IMR-90 (cell line): ENCODE data around the gene RASL11B. TPM values are rescaled to one million over a fixed set of nuclear protein-coding genes. Genes with fewer than 3 reads are reported as not detected.
A peak's percentile ranks its signal among the peaks of the same experiment; 100 is the strongest.

Experiments used
- ATAC-seq: fragments of 200-7000 bp; cut with Tn5 transposase; 2 replicates; pipeline ENCODE4 v1.9.1; 2020; ENCODE audit warnings: low read depth, mild to moderate bottlenecking, moderate library complexity
- BruUV-seq: library from RNA; stranded (reverse); fragments of 400-500 nt; replicated peaks from 2 replicates; lab custom pipeline; 2021; lab: Mats Ljungman, UMichigan
- CTCF ChIA-PET: fragments of 300-600 bp; formaldehyde crosslinking; extraction: SDS; loops from one replicate; lab custom pipeline; 2021; ENCODE audit warnings: antibody characterized with exemption; lab: Yijun Ruan, JAX
- POLR2A ChIA-PET: fragments of 300-600 bp; sonication (Branson Sonifier 250); formaldehyde crosslinking; loops from one replicate; lab custom pipeline; 2022; ENCODE audit warnings: antibody characterized with exemption; ENCODE audit not compliant: unreplicated experiment; lab: Charles Lee
- DNase-seq: peaks from one replicate; pipeline ENCODE4 v3.0.0; 2013
- H2AFZ ChIP-seq: replicated peaks from 2 replicates; pipeline ENCODE3; 2013; ENCODE audit warnings: low read length, mild to moderate bottlenecking; ENCODE audit not compliant: poor library complexity
- H2AK5ac ChIP-seq: 2 replicates; pipeline ENCODE4 v1.6.1; 2013; ENCODE audit warnings: low read depth, low read length, inconsistent platforms
- H2AK9ac ChIP-seq: replicated peaks from 2 replicates; pipeline ENCODE3; 2013; ENCODE audit warnings: mild to moderate bottlenecking, low read depth, low read length, moderate library complexity; ENCODE audit not compliant: poor library complexity
- H2BK120ac ChIP-seq: 2 replicates; pipeline ENCODE4 v1.6.1; 2013; ENCODE audit warnings: low read depth, low read length, inconsistent platforms
- H2BK15ac ChIP-seq: 3 replicates; pipeline ENCODE4 v1.6.1; 2013; ENCODE audit warnings: low read depth, low read length, inconsistent platforms
- H2BK20ac ChIP-seq: 2 replicates; pipeline ENCODE4 v1.6.1; 2013; ENCODE audit warnings: low read depth, mild to moderate bottlenecking, inconsistent platforms, low read length, moderate library complexity
- H2BK5ac ChIP-seq: 2 replicates; pipeline ENCODE4 v1.6.1; 2013; ENCODE audit warnings: mild to moderate bottlenecking, low read depth, low read length, inconsistent platforms; ENCODE audit not compliant: poor library complexity, severe bottlenecking
- H3K14ac ChIP-seq: replicated peaks from 2 replicates; pipeline ENCODE4 v1.6.1; 2013; ENCODE audit warnings: low read depth, low read length, inconsistent platforms
- H3K18ac ChIP-seq: 2 replicates; pipeline ENCODE4 v1.6.1; 2013; ENCODE audit warnings: low read depth, low read length, control low read depth
- H3K23ac ChIP-seq: 2 replicates; pipeline ENCODE4 v1.6.1; 2013; ENCODE audit warnings: low read depth, low read length, inconsistent platforms
- H3K27ac ChIP-seq: 2 replicates; pipeline ENCODE4 v1.5.1; 2013; ENCODE audit warnings: mild to moderate bottlenecking, control low read depth, low read length; ENCODE audit not compliant: insufficient read depth
- H3K27me3 ChIP-seq: 2 replicates; pipeline ENCODE4 v1.6.1; 2013; ENCODE audit warnings: low read length; ENCODE audit not compliant: control insufficient read depth, insufficient read depth
- H3K36me3 ChIP-seq: 2 replicates; pipeline ENCODE4 v1.6.1; 2013; ENCODE audit warnings: low read length, mixed read lengths; ENCODE audit not compliant: control insufficient read depth, insufficient read depth
- H3K4ac ChIP-seq: 2 replicates; pipeline ENCODE4 v1.6.1; 2013; ENCODE audit warnings: low read depth, low read length, inconsistent platforms
- H3K4me1 ChIP-seq: 2 replicates; pipeline ENCODE4 v1.6.1; 2013; ENCODE audit warnings: low read length, mixed read lengths; ENCODE audit not compliant: control insufficient read depth, insufficient read depth
- H3K4me2 ChIP-seq: 2 replicates; pipeline ENCODE4 v1.6.1; 2013; ENCODE audit warnings: low read depth, mild to moderate bottlenecking, control low read depth, low read length, moderate library complexity
- H3K4me3 ChIP-seq: 2 replicates; pipeline ENCODE4 v1.5.1; 2013; ENCODE audit warnings: low read depth, mild to moderate bottlenecking, control low read depth, low read length, moderate library complexity; ENCODE audit not compliant: insufficient read depth
- H3K56ac ChIP-seq: 2 replicates; pipeline ENCODE4 v1.6.1; 2013; ENCODE audit warnings: low read length, inconsistent platforms; ENCODE audit not compliant: insufficient read depth; ENCODE audit errors: extremely low read depth
- H3K79me1 ChIP-seq, 2 experiments: 2 replicates each; pipeline ENCODE4 v1.6.1; 2013; ENCODE audit warnings: low read length in 2 of 2, inconsistent platforms in 1 of 2, low read depth in 1 of 2
- H3K9ac ChIP-seq: 2 replicates; pipeline ENCODE4 v1.6.1; 2013; ENCODE audit warnings: low read depth, low read length, control low read depth
- H3K9me1 ChIP-seq: 2 replicates; pipeline ENCODE4 v1.6.1; 2013; ENCODE audit warnings: low read length, inconsistent platforms; ENCODE audit not compliant: insufficient read depth
- H3K9me3 ChIP-seq: 2 replicates; pipeline ENCODE4 v1.6.1; 2013; ENCODE audit warnings: low read length; ENCODE audit not compliant: control insufficient read depth, insufficient read depth
- H4K20me1 ChIP-seq: 2 replicates; pipeline ENCODE4 v1.6.1; 2013; ENCODE audit warnings: low read length, inconsistent platforms; ENCODE audit not compliant: insufficient read depth
- H4K5ac ChIP-seq: 2 replicates; pipeline ENCODE4 v1.6.1; 2013; ENCODE audit warnings: mild to moderate bottlenecking, low read depth, low read length, control low read depth
- H4K8ac ChIP-seq, 2 experiments: 2 replicates each; pipeline ENCODE4 v1.6.1; 2013; ENCODE audit warnings: low read depth in 2 of 2, low read length in 2 of 2, control low read depth in 1 of 2, inconsistent platforms in 1 of 2
- H4K91ac ChIP-seq: 2 replicates; pipeline ENCODE4 v1.6.1; 2013; ENCODE audit warnings: low read depth, low read length, inconsistent platforms; ENCODE audit not compliant: insufficient read depth
- CEBPB ChIP-seq: IDR thresholded peaks from 2 replicates; pipeline ENCODE4 v1.6.1; 2012; ENCODE audit warnings: low read depth, low read length, improper control_type of control experiment
- CTCF ChIP-seq: conservative IDR thresholded peaks from 2 replicates; pipeline ENCODE4 v1.5.1; 2012; ENCODE audit warnings: mild to moderate bottlenecking, low read depth, low read length, improper control_type of control experiment
- FOS ChIP-seq: fragments of 150-350 bp; IDR thresholded peaks from 2 replicates; pipeline ENCODE4 v1.6.1; 2016; ENCODE audit warnings: low read depth, low read length
- MAZ ChIP-seq: IDR thresholded peaks from 2 replicates; pipeline ENCODE4 v1.6.1; 2012; ENCODE audit warnings: low read depth, mild to moderate bottlenecking, low read length, improper control_type of control experiment, moderate library complexity, borderline replicate concordance
- MXI1 ChIP-seq: IDR thresholded peaks from 2 replicates; pipeline ENCODE4 v1.6.1; 2012; ENCODE audit warnings: low read depth, mild to moderate bottlenecking, low read length, moderate library complexity, borderline replicate concordance
- NFE2L2 ChIP-seq: fragments of 150-350 bp; IDR thresholded peaks from 2 replicates; pipeline ENCODE4 v1.6.1; 2016; ENCODE audit warnings: low read depth, mild to moderate bottlenecking, low read length
- POLR2A ChIP-seq: IDR thresholded peaks from 2 replicates; pipeline ENCODE4 v1.6.1; 2012; ENCODE audit warnings: mild to moderate bottlenecking, low read depth, low read length
- RCOR1 ChIP-seq: IDR thresholded peaks from 2 replicates; pipeline ENCODE4 v1.6.1; 2012; ENCODE audit warnings: mild to moderate bottlenecking, low read length, improper control_type of control experiment; ENCODE audit not compliant: insufficient replicate concordance
- RFX5 ChIP-seq: IDR thresholded peaks from 2 replicates; pipeline ENCODE4 v1.8.0; 2012; ENCODE audit warnings: low read depth, mild to moderate bottlenecking, low read length, moderate library complexity
- USF2 ChIP-seq: fragments of 150-350 bp; IDR thresholded peaks from 2 replicates; pipeline ENCODE4 v1.6.1; 2017; ENCODE audit warnings: mild to moderate bottlenecking, antibody characterized with exemption, low read length, low read depth
- WGBS, 2 experiments: methylation state at CpG; one replicate each; pipeline versions ENCODE4 v1.1.5 to v1.1.7; 2013; ENCODE audit warnings: missing lambda C conversion rate in 2 of 2; ENCODE audit not compliant: insufficient read length in 1 of 2; ENCODE audit errors: extremely low coverage in 2 of 2; 5-methylcytosine and 5-hydroxymethylcytosine counted together
- dilution Hi-C: fragments of 300-500 bp; cut with HindIII; formaldehyde crosslinking; loops from one replicate; pipeline ENCODE4 v1.14.3; 2018; ENCODE audit warnings: low sequenced_read_pairs; ENCODE audit not compliant: unreplicated experiment
- in situ Hi-C: fragments of 300-500 bp; cut with MboI; formaldehyde crosslinking; loops from 3 replicates; pipeline ENCODE4 v1.14.3; 2019; ENCODE audit warnings: low sequenced_read_pairs, inconsistent platforms, mixed read lengths
- intact Hi-C: fragments of 100-400 bp; cut with micrococcal nuclease; formaldehyde crosslinking; loops from 2 replicates; pipeline ENCODE4 v1.10.0; 2022
- polyA plus RNA-seq, 3 experiments: library from polyadenylated mRNA; depleted of rRNA; stranded (reverse); fragments of >200 nt; gene quantifications; 2 replicates each; pipeline ENCODE4 v1.2.3, GENCODE V29; 2012; ENCODE audit warnings: low replicate concordance in 1 of 3
- total RNA-seq: library from RNA; depleted of rRNA; stranded (reverse); fragments of >200 nt; gene quantifications from 2 replicates; pipeline ENCODE4 v1.2.3, GENCODE V29; 2012

RASL11B gene
- total and polyA plus RNA-seq, 2 of the 4 experiments (the other 2 are of a cell fraction) = 0.18 to 0.31 TPM

GRCh38 chr4:52825460-52826090 lies 36.5 kb upstream of the RASL11B start:
- Histone ChIP-seq H4K91ac (peak overlapping the region; percentile 94), H3K79me1 (no peaks in the 10 kb centered on the region), H3K36me3 (no peaks in the 10 kb centered on the region), H4K20me1 (peaks cover 10% of the 10 kb centered on the region), H3K27me3 (no peaks in the 10 kb centered on the region), H3K56ac (peak overlapping the region; percentile 61; the same call in 1 of the 2 replicates), H3K4me3 (no peak overlapping the region), H2BK5ac (peak overlapping the region; percentile 51), H2BK120ac (peak overlapping the region; percentile 98), H3K4me1 (peaks cover 26% of the 10 kb centered on the region), H3K27ac (peak overlapping the region; percentile 39), H4K5ac (peak overlapping the region; percentile 88), H3K4me2 (no peak overlapping the region), H2AFZ (peak overlapping the region; percentile 71), H3K4ac (peak overlapping the region; percentile 82), H3K9ac (peak overlapping the region; percentile 13; the same call in 1 of the 2 replicates), H3K9me3 (no peaks in the 10 kb centered on the region), H2AK9ac (no peak overlapping the region), H2BK15ac (peak overlapping the region; percentile 42; the same call in 2 of the 3 replicates), H2AK5ac (peak overlapping the region; percentile 76), H4K8ac (peak overlapping the region; percentile 10 to 59; a peak in 3 of 4 replicates), H3K9me1 (peaks cover 22% of the 10 kb centered on the region), H3K14ac (peak overlapping the region; percentile 95), H3K18ac (peak overlapping the region; percentile 91), H2BK20ac (peak overlapping the region; percentile 97), H3K23ac (peak overlapping the region; percentile 92)
- peak; percentile 10 for DNase-seq
- dilution Hi-C loops = no loop called here
- TF ChIP-seq MAZ (no peak), MXI1 (no peak), NFE2L2 (no peak), CTCF (no peak), CEBPB (no peak), RCOR1 (no peak), POLR2A (no peak), FOS (no peak), RFX5 (no peak), USF2 (no peak)
- ATAC-seq = peak; percentile 1
- WGBS, 2 experiments = no CpG with 5 or more reads among the region's 3 CpGs
- CTCF ChIA-PET = no interaction called here
- POLR2A ChIA-PET = interaction anchor here (0.5 kb wide), 1 partner anchor 775 kb away, joined by 5 read pairs; no protein-coding TSS in a partner anchor
- in situ Hi-C loops = no loop called here
- intact Hi-C loops = no loop called here
- no TSS peak for BruUV-seq
